ENCODE measurements around the gene GOLGA6L22. TPM values are rescaled to one million over a fixed set of nuclear protein-coding genes. Genes with fewer than 3 reads are reported as not detected.

GOLGA6L22 gene
- total RNA-seq, result not detected in 2 replicates

GRCh38 chr15:22458603-22459002, at the start of gene GOLGA6L22:
Gene GOLGA6L22, plus strand, starts transcription at chr15:22458903. Its CDS starts 91 bp downstream, at chr15:22458994.

